ENCODE data around the gene L3MBTL4.

L3MBTL4 gene

DNA sequence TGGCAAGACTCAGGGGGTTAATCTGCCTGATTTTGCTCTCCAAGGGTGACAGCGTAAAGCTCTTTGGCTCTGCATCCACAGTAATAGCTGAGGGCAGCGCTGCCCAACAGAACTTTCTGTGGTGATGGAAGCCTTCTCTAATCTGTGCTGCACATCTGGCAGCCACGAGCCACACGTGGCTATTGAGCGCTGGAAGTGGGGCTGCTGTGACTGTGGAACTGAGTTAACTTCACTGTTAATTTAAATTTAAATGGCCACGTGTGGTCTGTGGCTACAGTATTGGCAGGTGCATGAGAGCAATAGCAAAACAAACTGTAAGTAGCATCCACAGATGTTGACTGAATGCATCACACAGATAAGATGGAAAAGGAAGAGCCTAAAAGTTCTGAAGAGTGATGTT, 472.1 kb downstream of the L3MBTL4 start:
- no peak for DNase-seq

- no peak for DNase-seq
Observed at GRCh38 chr18:5941890-5942289, 472.8 kb downstream of the L3MBTL4 start.

DNA sequence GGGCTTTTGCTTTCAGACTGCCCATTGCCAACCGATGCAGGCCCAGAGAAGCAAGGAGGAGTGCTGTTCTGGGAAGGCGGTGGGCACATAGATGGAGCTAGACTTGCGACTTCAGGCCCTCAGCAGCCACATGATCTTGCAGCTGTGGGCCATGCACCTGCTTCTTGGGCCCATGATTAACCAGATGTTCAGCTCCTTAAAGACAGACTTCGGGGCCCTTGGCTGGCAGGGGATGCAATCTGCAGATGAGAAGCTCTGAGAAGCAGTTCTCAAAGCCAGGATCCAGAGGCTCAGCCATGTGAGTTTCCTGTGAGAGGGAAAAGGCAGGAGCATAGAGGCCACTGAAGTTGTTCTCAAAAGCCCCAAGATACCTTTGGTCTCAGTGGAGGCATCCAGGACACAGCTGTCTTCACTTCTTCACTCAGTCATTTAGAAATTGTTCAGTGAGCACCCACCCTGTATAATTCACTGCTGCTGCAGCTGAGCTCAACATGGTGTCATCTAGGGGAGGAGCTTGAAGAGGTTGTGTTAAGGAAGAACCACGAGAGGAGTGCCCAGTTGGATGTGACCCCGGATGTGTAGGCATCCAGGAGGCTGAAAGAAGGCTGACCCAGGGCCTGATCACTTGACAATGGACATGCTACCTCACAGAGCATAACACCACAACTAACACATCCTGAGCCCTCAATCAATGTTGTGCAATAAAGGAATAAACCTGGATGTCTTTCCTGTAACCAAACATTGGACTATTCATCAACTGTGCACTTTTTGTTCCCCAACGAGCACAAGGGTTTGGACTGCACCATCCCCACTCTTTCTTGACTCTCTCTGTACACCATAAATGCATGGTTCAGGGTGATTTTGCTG, 474.7 kb downstream of the L3MBTL4 start:
- no peak for DNase-seq

GRCh38 chr18:5937795-5938194, 476.9 kb downstream of the L3MBTL4 start:
- DNase-seq = no peak

GRCh38 chr18:5937121-5937520, 477.6 kb downstream of the L3MBTL4 start:
- no peak for DNase-seq

DNA sequence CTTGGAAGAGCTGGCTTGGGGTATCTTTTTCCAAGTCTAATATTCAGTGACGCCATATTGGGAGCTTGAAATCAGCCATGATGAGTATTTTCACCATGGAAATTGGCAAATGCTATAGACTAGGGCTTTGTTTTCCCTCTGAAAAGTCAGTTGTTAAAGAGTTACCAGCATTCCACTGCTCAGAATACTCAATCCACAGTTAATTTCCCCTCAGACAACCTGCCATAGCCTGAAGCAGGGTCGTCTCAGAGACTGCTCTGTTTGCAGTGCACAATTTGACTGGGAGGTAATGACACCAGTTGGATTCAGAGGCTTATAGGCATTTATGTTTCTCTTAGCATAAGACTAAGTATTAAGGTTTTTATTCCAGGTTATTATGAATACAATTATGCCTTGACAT, 483.9 kb downstream of the L3MBTL4 start:
- DNase-seq = no peak

GRCh38 chr18:5918205-5918858, 496.4 kb downstream of the L3MBTL4 start:
- no peak for DNase-seq

GRCh38 chr18:5914951-5915350, 499.8 kb downstream of the L3MBTL4 start:
- DNase-seq = no peak

GRCh38 chr18:5914016-5914415, 500.7 kb downstream of the L3MBTL4 start:
- DNase-seq = no peak

DNA sequence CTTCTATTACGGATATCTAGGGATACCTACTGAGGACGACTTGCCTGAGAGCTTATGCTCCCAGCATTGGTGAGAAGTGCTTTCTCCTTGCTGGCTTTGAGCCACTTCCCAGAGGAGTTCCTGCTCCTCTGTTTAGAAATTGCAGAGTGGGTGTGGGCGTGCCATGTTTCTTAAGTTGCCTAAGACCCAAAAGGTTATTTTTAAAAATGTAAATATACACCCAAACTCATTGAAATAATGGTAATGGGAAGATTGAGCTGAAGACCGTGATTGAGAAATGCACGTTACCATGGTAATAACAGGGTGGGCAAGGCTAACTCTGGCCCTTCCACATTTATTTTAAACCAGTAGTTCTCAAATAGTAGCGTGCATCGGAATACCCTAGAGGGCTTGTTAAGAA, 502.1 kb downstream of the L3MBTL4 start:
- DNase-seq = no peak

GRCh38 chr18:5909125-5909524, 505.6 kb downstream of the L3MBTL4 start:
- DNase-seq = no peak
